IMR-90 (cell line): ENCODE results near the gene TLL1. TPM values are rescaled to one million over a fixed set of nuclear protein-coding genes. Genes with fewer than 3 reads are reported as not detected.

ENCODE experiments used
- ATAC-seq: fragments of 200-7000 bp; cut with Tn5 transposase; 2 replicates; pipeline ENCODE4 v1.9.1; 2020; ENCODE audit warnings: low read depth, mild to moderate bottlenecking, moderate library complexity
- BruUV-seq: library from RNA; stranded (reverse); fragments of 400-500 nt; replicated peaks from 2 replicates; lab custom pipeline; 2021; lab: Mats Ljungman, UMichigan
- CTCF ChIA-PET: fragments of 300-600 bp; formaldehyde crosslinking; extraction: SDS; loops from one replicate; lab custom pipeline; 2021; ENCODE audit warnings: antibody characterized with exemption; lab: Yijun Ruan, JAX
- POLR2A ChIA-PET: fragments of 300-600 bp; sonication (Branson Sonifier 250); formaldehyde crosslinking; loops from one replicate; lab custom pipeline; 2022; ENCODE audit warnings: antibody characterized with exemption; ENCODE audit not compliant: unreplicated experiment; lab: Charles Lee
- DNase-seq: peaks from one replicate; pipeline ENCODE4 v3.0.0; 2013
- H2AFZ ChIP-seq: replicated peaks from 2 replicates; pipeline ENCODE3; 2013; ENCODE audit warnings: low read length, mild to moderate bottlenecking; ENCODE audit not compliant: poor library complexity
- H2AK5ac ChIP-seq: 2 replicates; pipeline ENCODE4 v1.6.1; 2013; ENCODE audit warnings: low read depth, low read length, inconsistent platforms
- H2AK9ac ChIP-seq: replicated peaks from 2 replicates; pipeline ENCODE3; 2013; ENCODE audit warnings: mild to moderate bottlenecking, low read depth, low read length, moderate library complexity; ENCODE audit not compliant: poor library complexity
- H2BK120ac ChIP-seq: 2 replicates; pipeline ENCODE4 v1.6.1; 2013; ENCODE audit warnings: low read depth, low read length, inconsistent platforms
- H2BK15ac ChIP-seq: 3 replicates; pipeline ENCODE4 v1.6.1; 2013; ENCODE audit warnings: low read depth, low read length, inconsistent platforms
- H2BK20ac ChIP-seq: 2 replicates; pipeline ENCODE4 v1.6.1; 2013; ENCODE audit warnings: low read depth, mild to moderate bottlenecking, inconsistent platforms, low read length, moderate library complexity
- H2BK5ac ChIP-seq: 2 replicates; pipeline ENCODE4 v1.6.1; 2013; ENCODE audit warnings: mild to moderate bottlenecking, low read depth, low read length, inconsistent platforms; ENCODE audit not compliant: poor library complexity, severe bottlenecking
- H3K14ac ChIP-seq: replicated peaks from 2 replicates; pipeline ENCODE4 v1.6.1; 2013; ENCODE audit warnings: low read depth, low read length, inconsistent platforms
- H3K18ac ChIP-seq: 2 replicates; pipeline ENCODE4 v1.6.1; 2013; ENCODE audit warnings: low read depth, low read length, control low read depth
- H3K23ac ChIP-seq: 2 replicates; pipeline ENCODE4 v1.6.1; 2013; ENCODE audit warnings: low read depth, low read length, inconsistent platforms
- H3K27ac ChIP-seq: 2 replicates; pipeline ENCODE4 v1.5.1; 2013; ENCODE audit warnings: mild to moderate bottlenecking, control low read depth, low read length; ENCODE audit not compliant: insufficient read depth
- H3K27me3 ChIP-seq: 2 replicates; pipeline ENCODE4 v1.6.1; 2013; ENCODE audit warnings: low read length; ENCODE audit not compliant: control insufficient read depth, insufficient read depth
- H3K36me3 ChIP-seq: 2 replicates; pipeline ENCODE4 v1.6.1; 2013; ENCODE audit warnings: low read length, mixed read lengths; ENCODE audit not compliant: control insufficient read depth, insufficient read depth
- H3K4ac ChIP-seq: 2 replicates; pipeline ENCODE4 v1.6.1; 2013; ENCODE audit warnings: low read depth, low read length, inconsistent platforms
- H3K4me1 ChIP-seq: 2 replicates; pipeline ENCODE4 v1.6.1; 2013; ENCODE audit warnings: low read length, mixed read lengths; ENCODE audit not compliant: control insufficient read depth, insufficient read depth
- H3K4me2 ChIP-seq: 2 replicates; pipeline ENCODE4 v1.6.1; 2013; ENCODE audit warnings: low read depth, mild to moderate bottlenecking, control low read depth, low read length, moderate library complexity
- H3K4me3 ChIP-seq: 2 replicates; pipeline ENCODE4 v1.5.1; 2013; ENCODE audit warnings: low read depth, mild to moderate bottlenecking, control low read depth, low read length, moderate library complexity; ENCODE audit not compliant: insufficient read depth
- H3K56ac ChIP-seq: 2 replicates; pipeline ENCODE4 v1.6.1; 2013; ENCODE audit warnings: low read length, inconsistent platforms; ENCODE audit not compliant: insufficient read depth; ENCODE audit errors: extremely low read depth
- H3K79me1 ChIP-seq, 2 experiments: 2 replicates each; pipeline ENCODE4 v1.6.1; 2013; ENCODE audit warnings: low read length in 2 of 2, inconsistent platforms in 1 of 2, low read depth in 1 of 2
- H3K9ac ChIP-seq: 2 replicates; pipeline ENCODE4 v1.6.1; 2013; ENCODE audit warnings: low read depth, low read length, control low read depth
- H3K9me1 ChIP-seq: 2 replicates; pipeline ENCODE4 v1.6.1; 2013; ENCODE audit warnings: low read length, inconsistent platforms; ENCODE audit not compliant: insufficient read depth
- H3K9me3 ChIP-seq: 2 replicates; pipeline ENCODE4 v1.6.1; 2013; ENCODE audit warnings: low read length; ENCODE audit not compliant: control insufficient read depth, insufficient read depth
- H4K20me1 ChIP-seq: 2 replicates; pipeline ENCODE4 v1.6.1; 2013; ENCODE audit warnings: low read length, inconsistent platforms; ENCODE audit not compliant: insufficient read depth
- H4K5ac ChIP-seq: 2 replicates; pipeline ENCODE4 v1.6.1; 2013; ENCODE audit warnings: mild to moderate bottlenecking, low read depth, low read length, control low read depth
- H4K8ac ChIP-seq, 2 experiments: 2 replicates each; pipeline ENCODE4 v1.6.1; 2013; ENCODE audit warnings: low read depth in 2 of 2, low read length in 2 of 2, control low read depth in 1 of 2, inconsistent platforms in 1 of 2
- H4K91ac ChIP-seq: 2 replicates; pipeline ENCODE4 v1.6.1; 2013; ENCODE audit warnings: low read depth, low read length, inconsistent platforms; ENCODE audit not compliant: insufficient read depth
- BHLHE40 ChIP-seq: fragments of 150-350 bp; IDR thresholded peaks from 2 replicates; pipeline ENCODE4 v1.6.1; 2016; ENCODE audit warnings: mild to moderate bottlenecking, low read depth, low read length
- CEBPB ChIP-seq: IDR thresholded peaks from 2 replicates; pipeline ENCODE4 v1.6.1; 2012; ENCODE audit warnings: low read depth, low read length, improper control_type of control experiment
- SMC3 ChIP-seq: fragments of 150-350 bp; IDR thresholded peaks from 2 replicates; pipeline ENCODE4 v1.6.1; 2016; ENCODE audit warnings: low read depth, mild to moderate bottlenecking, antibody characterized with exemption, low read length, moderate library complexity
- WGBS, 2 experiments: methylation state at CpG; one replicate each; pipeline versions ENCODE4 v1.1.5 to v1.1.7; 2013; ENCODE audit warnings: missing lambda C conversion rate in 2 of 2; ENCODE audit not compliant: insufficient read length in 1 of 2; ENCODE audit errors: extremely low coverage in 2 of 2; 5-methylcytosine and 5-hydroxymethylcytosine counted together
- dilution Hi-C: fragments of 300-500 bp; cut with HindIII; formaldehyde crosslinking; loops from one replicate; pipeline ENCODE4 v1.14.3; 2018; ENCODE audit warnings: low sequenced_read_pairs; ENCODE audit not compliant: unreplicated experiment
- in situ Hi-C: fragments of 300-500 bp; cut with MboI; formaldehyde crosslinking; loops from 3 replicates; pipeline ENCODE4 v1.14.3; 2019; ENCODE audit warnings: low sequenced_read_pairs, inconsistent platforms, mixed read lengths
- intact Hi-C: fragments of 100-400 bp; cut with micrococcal nuclease; formaldehyde crosslinking; loops from 2 replicates; pipeline ENCODE4 v1.10.0; 2022
- polyA plus RNA-seq, 3 experiments: library from polyadenylated mRNA; depleted of rRNA; stranded (reverse); fragments of >200 nt; gene quantifications; 2 replicates each; pipeline ENCODE4 v1.2.3, GENCODE V29; 2012; ENCODE audit warnings: low replicate concordance in 1 of 3
- total RNA-seq: library from RNA; depleted of rRNA; stranded (reverse); fragments of >200 nt; gene quantifications from 2 replicates; pipeline ENCODE4 v1.2.3, GENCODE V29; 2012

The TLL1 gene
- total and polyA plus RNA-seq, 2 of the 4 experiments (the other 2 are of a cell fraction): not detected

GRCh38 chr4:166021617-166022016, 148.6 kb downstream of the TLL1 start:
- H3K79me1 ChIP-seq: no peaks in the 10 kb centered on the region
- H3K4me2 ChIP-seq: no peak overlapping the region
- no peak overlapping the region for H2AK9ac ChIP-seq
- no peak overlapping the region for H2AK5ac ChIP-seq
- no peak overlapping the region for H2BK120ac ChIP-seq
- no peak overlapping the region for H3K14ac ChIP-seq
- H4K20me1 ChIP-seq: no peaks in the 10 kb centered on the region
- no peak overlapping the region for H3K4ac ChIP-seq
- POLR2A ChIA-PET: no interaction called here
- no peak overlapping the region for H2AFZ ChIP-seq
- no peak overlapping the region for H3K27ac ChIP-seq
- DNase-seq (no peak), ATAC-seq (no peak)
- no peak overlapping the region for H2BK5ac ChIP-seq
- no peak overlapping the region for H3K18ac ChIP-seq
- no peak overlapping the region for H3K23ac ChIP-seq
- 100% methylated on average over 3 of the region's 9 CpGs; no CpG with 5 or more reads in 1 of the 2 experiments for WGBS, 2 experiments
- no peaks in the 10 kb centered on the region for H3K9me1 ChIP-seq
- CTCF ChIA-PET: no interaction called here
- H3K56ac ChIP-seq: no peak overlapping the region
- H4K91ac ChIP-seq: no peak overlapping the region
- dilution Hi-C loops: no loop called here
- H4K5ac ChIP-seq: no peak overlapping the region
- TF ChIP-seq CEBPB: no peak
- no peak for TF ChIP-seq SMC3
- no peak for TF ChIP-seq BHLHE40
- H3K4me3 ChIP-seq: no peak overlapping the region
- H4K8ac ChIP-seq: no peak overlapping the region
- H2BK20ac ChIP-seq: no peak overlapping the region
- H3K4me1 ChIP-seq: no peaks in the 10 kb centered on the region
- H3K36me3 ChIP-seq: no peaks in the 10 kb centered on the region
- BruUV-seq: no TSS peak
- H2BK15ac ChIP-seq: no peak overlapping the region
- no peak overlapping the region for H3K9ac ChIP-seq
- no peaks in the 10 kb centered on the region for H3K27me3 ChIP-seq
- intact Hi-C loops: no loop called here
- in situ Hi-C loops: no loop called here
- peaks cover 6% of the 10 kb centered on the region; the same call in 1 of the 2 replicates for H3K9me3 ChIP-seq
